PC-9 (cell line): ENCODE results near the gene GDF2. TPM values are rescaled to one million over a fixed set of nuclear protein-coding genes. Genes with fewer than 3 reads are reported as not detected.

ENCODE experiments used
- BruUV-seq: library from RNA; stranded (reverse); fragments of 400-500 nt; replicated peaks from 2 replicates; lab custom pipeline; 2021; lab: Mats Ljungman, UMichigan
- CTCF ChIA-PET: fragments of 300-600 bp; sonication (Branson Sonifier 250); formaldehyde crosslinking; loops from one replicate; lab custom pipeline; 2022; ENCODE audit warnings: antibody characterized with exemption; lab: Charles Lee
- POLR2A ChIA-PET: fragments of 300-600 bp; sonication (Branson Sonifier 250); formaldehyde crosslinking; loops from one replicate; lab custom pipeline; 2022; ENCODE audit warnings: antibody characterized with exemption; ENCODE audit not compliant: unreplicated experiment; lab: Charles Lee
- DNase-seq, 2 experiments: peaks; one replicate each; pipeline versions ENCODE4 v3.0.0 to v3.0.0-alpha.2; 2015 to 2022; ENCODE audit warnings: mixed read lengths in 1 of 2
- H2AFZ ChIP-seq: fragments of 200-600 bp; sonication (generic); 2 replicates; pipeline ENCODE4 v1.8.1; 2017; ENCODE audit warnings: antibody characterized with exemption
- H3F3A ChIP-seq: fragments of 200-600 bp; sonication (generic); 2 replicates; pipeline ENCODE4 v1.8.1; 2017; ENCODE audit warnings: antibody characterized with exemption, mild to moderate bottlenecking, low read depth; ENCODE audit not compliant: insufficient read depth
- H3K27ac ChIP-seq: fragments of 200-600 bp; sonication (generic); 2 replicates; pipeline ENCODE4 v1.6.1; 2016; ENCODE audit warnings: mixed run types
- H3K27me3 ChIP-seq: fragments of 200-600 bp; sonication (generic); 2 replicates; pipeline ENCODE4 v1.6.1; 2016; ENCODE audit warnings: low read depth, mixed run types; ENCODE audit not compliant: insufficient read depth
- H3K36me3 ChIP-seq: fragments of 200-600 bp; sonication (generic); 2 replicates; pipeline ENCODE4 v1.6.1; 2016; ENCODE audit warnings: low read depth, mixed run types
- H3K4me1 ChIP-seq: fragments of 200-600 bp; sonication (generic); replicated peaks from 2 replicates; pipeline ENCODE4 v1.6.1; 2016; ENCODE audit warnings: mixed run types; ENCODE audit not compliant: insufficient read depth
- H3K4me2 ChIP-seq: fragments of 200-600 bp; sonication (generic); 2 replicates; pipeline ENCODE4 v1.6.1; 2017; ENCODE audit warnings: mixed run types
- H3K4me3 ChIP-seq: fragments of 200-600 bp; sonication (generic); 2 replicates; pipeline ENCODE4 v1.6.1; 2016; ENCODE audit warnings: mixed run types
- H3K79me2 ChIP-seq: fragments of 200-600 bp; sonication (generic); 2 replicates; pipeline ENCODE4 v1.6.1; 2017; ENCODE audit warnings: low read depth, mixed run types
- H3K9me2 ChIP-seq: fragments of 200-600 bp; sonication (generic); 2 replicates; pipeline ENCODE4 v1.8.1; 2017; ENCODE audit warnings: mild to moderate bottlenecking; ENCODE audit not compliant: insufficient read depth
- H3K9me3 ChIP-seq: fragments of 200-600 bp; sonication (generic); 2 replicates; pipeline ENCODE4 v1.8.1; 2016; ENCODE audit warnings: low read depth; ENCODE audit not compliant: insufficient read depth
- H4K20me1 ChIP-seq: fragments of 200-600 bp; sonication (generic); 2 replicates; pipeline ENCODE4 v1.8.1; 2017; ENCODE audit not compliant: insufficient read depth
- CTCF ChIP-seq: fragments of 200-600 bp; sonication (generic); conservative IDR thresholded peaks from 2 replicates; pipeline ENCODE4 v1.6.1; 2017; ENCODE audit warnings: mixed run types, antibody characterized with exemption, mild to moderate bottlenecking, moderate library complexity
- EZH2 ChIP-seq: fragments of 200-600 bp; sonication (generic); IDR thresholded peaks from 2 replicates; pipeline ENCODE4 v1.8.0; 2017; ENCODE audit warnings: antibody characterized with exemption, low read depth
- intact Hi-C: fragments of 100-400 bp; cut with micrococcal nuclease; formaldehyde crosslinking; loops from one replicate; pipeline ENCODE4 v1.10.0; 2022; ENCODE audit not compliant: unreplicated experiment
- total RNA-seq: library from RNA; stranded (reverse); gene quantifications from 2 replicates; pipeline ENCODE4 v1.2.3, GENCODE V29; 2021

The GDF2 gene
- total RNA-seq, 1 experiment from 2014 or later, result not detected

- H3K36me3 ChIP-seq, result no peaks in the 10 kb centered on the region
- no peaks in the 10 kb centered on the region for H3K9me3 ChIP-seq
- no peaks in the 10 kb centered on the region for H3K27me3 ChIP-seq
- no TSS peak for BruUV-seq
- POLR2A ChIA-PET, result no interaction called here
- H3K4me2 ChIP-seq, result no peak overlapping the region
- H3K27ac ChIP-seq, result no peak overlapping the region
- CTCF ChIA-PET, result interaction anchor here (0.7 kb wide), 1 partner anchor 208 kb away, joined by 13 read pairs; no protein-coding TSS in a partner anchor
- H3K79me2 ChIP-seq, result no peaks in the 10 kb centered on the region
- no peak overlapping the region for H2AFZ ChIP-seq
- no peaks in the 10 kb centered on the region for H3F3A ChIP-seq
- no peaks in the 10 kb centered on the region for H3K9me2 ChIP-seq
- intact Hi-C loops, result no loop called here
- H4K20me1 ChIP-seq, result no peaks in the 10 kb centered on the region
- no peak overlapping the region for H3K4me3 ChIP-seq
- DNase-seq, result no peak
- TF ChIP-seq EZH2 (no peak), CTCF (no peak)
- H3K4me1 ChIP-seq, result peaks cover 22% of the 10 kb centered on the region
Observed at GRCh38 chr10:47326927-47327330, 4.7 kb downstream of the GDF2 start.

GRCh38 chr10:47329855-47330254 is 7.6 kb downstream of the GDF2 start:
- CTCF ChIA-PET, result no interaction called here
- H3K79me2 ChIP-seq, result no peaks in the 10 kb centered on the region
- no TSS peak for BruUV-seq

GRCh38 chr10:47330366-47330765 is 8.1 kb downstream of the GDF2 start:
- no peak overlapping the region for H2AFZ ChIP-seq
- H3K79me2 ChIP-seq, result no peaks in the 10 kb centered on the region
- peaks cover 16% of the 10 kb centered on the region for H3K27me3 ChIP-seq
- H4K20me1 ChIP-seq, result no peaks in the 10 kb centered on the region
- POLR2A ChIA-PET, result no interaction called here
- CTCF ChIA-PET, result no interaction called here
- H3K36me3 ChIP-seq, result no peaks in the 10 kb centered on the region
- H3K4me3 ChIP-seq, result no peak overlapping the region
- H3F3A ChIP-seq, result no peaks in the 10 kb centered on the region
- no peak for DNase-seq
- no peaks in the 10 kb centered on the region for H3K9me3 ChIP-seq
- no peak overlapping the region for H3K4me2 ChIP-seq
- H3K9me2 ChIP-seq, result no peaks in the 10 kb centered on the region
- peaks cover 12% of the 10 kb centered on the region; the same call in 1 of the 2 replicates for H3K4me1 ChIP-seq
- H3K27ac ChIP-seq, result no peak overlapping the region
- TF ChIP-seq CTCF, result no peak
- no peak for TF ChIP-seq EZH2
- intact Hi-C loops, result no loop called here
- no TSS peak for BruUV-seq

More at GRCh38 chr10:47329855-47330254, 7.6 kb downstream of the GDF2 start:
- no peaks in the 10 kb centered on the region for H3K9me2 ChIP-seq
- H3K36me3 ChIP-seq, result no peaks in the 10 kb centered on the region
- no peaks in the 10 kb centered on the region for H4K20me1 ChIP-seq
- DNase-seq, result no peak
- no peak overlapping the region for H3K4me3 ChIP-seq
- no peak overlapping the region for H2AFZ ChIP-seq
- no peaks in the 10 kb centered on the region for H3F3A ChIP-seq
- peaks cover 12% of the 10 kb centered on the region; the same call in 1 of the 2 replicates for H3K4me1 ChIP-seq
- no peaks in the 10 kb centered on the region for H3K9me3 ChIP-seq
- POLR2A ChIA-PET, result no interaction called here
- intact Hi-C loops, result no loop called here
- no peak overlapping the region for H3K27ac ChIP-seq
- peaks cover 12% of the 10 kb centered on the region for H3K27me3 ChIP-seq
- TF ChIP-seq EZH2, result no peak
- TF ChIP-seq CTCF, result no peak
- H3K4me2 ChIP-seq, result no peak overlapping the region
